A549 (cell line): Measurements from ENCODE around the gene ZNF532.

ENCODE experiments used
- CTCF ChIP-seq: fragments of >200 bp; sonication (Bioruptor Twin); formaldehyde crosslinking; IDR thresholded peaks from 3 replicates; pipeline ENCODE4 v1.5.1; 2016
- MAFK ChIP-seq: fragments of 450-650 bp; IDR thresholded peaks from 2 replicates; pipeline ENCODE4 v1.6.1; 2014; ENCODE audit not compliant: partially characterized antibody
- MAX ChIP-seq: IDR thresholded peaks from 2 replicates; pipeline ENCODE4 v1.6.1; 2012
- MAZ ChIP-seq: fragments of 150-350 bp; IDR thresholded peaks from 2 replicates; pipeline ENCODE4 v1.6.1; 2014; ENCODE audit warnings: antibody characterized with exemption, low read depth, low read length, borderline replicate concordance
- POLR2A ChIP-seq: IDR thresholded peaks from 2 replicates; pipeline ENCODE4 v1.6.1; 2012; ENCODE audit warnings: mild to moderate bottlenecking, low read length
- REST ChIP-seq: fragments of 200-600 bp; sonication (generic); IDR thresholded peaks from 2 replicates; pipeline ENCODE4 v1.6.1; 2016; ENCODE audit warnings: antibody characterized with exemption, mild to moderate bottlenecking, moderate library complexity
- SMC3 ChIP-seq: fragments of >200 bp; sonication (Bioruptor Twin); formaldehyde crosslinking; IDR thresholded peaks from 3 replicates; pipeline ENCODE4 v1.6.1; 2018; ENCODE audit warnings: inconsistent platforms

GRCh38 chr18:58927659-58928058, 63.0 kb downstream of the ZNF532 start:
- TF ChIP-seq REST: no peak
- TF ChIP-seq CTCF: no peak
- TF ChIP-seq MAFK: no peak
- TF ChIP-seq MAX: no peak
- TF ChIP-seq SMC3: no peak
- TF ChIP-seq MAZ: no peak
- TF ChIP-seq POLR2A: no peak
